HepG2 (cell line): ENCODE results near the gene FAM174C. TPM values are rescaled to one million over a fixed set of nuclear protein-coding genes. Genes with fewer than 3 reads are reported as not detected.

ENCODE experiments used
- ATAC-seq: fragments of 200-7000 bp; cut with Tn5 transposase; 3 replicates; pipeline ENCODE4 v1.9.1; 2020; ENCODE audit warnings: mild to moderate bottlenecking, moderate library complexity
- BruUV-seq: library from RNA; stranded (reverse); fragments of 400-500 nt; replicated peaks from 2 replicates; lab custom pipeline; 2021; lab: Mats Ljungman, UMichigan
- CTCF ChIA-PET: fragments of 300-600 bp; formaldehyde crosslinking; extraction: SDS; loops from one replicate; lab custom pipeline; 2021; ENCODE audit warnings: low total read pairs, inconsistent platforms, low intra/inter-chr PET ratio; lab: Yijun Ruan, JAX
- POLR2A ChIA-PET: fragments of 350-600 bp; sonication (Branson Sonifier 250); formaldehyde crosslinking; loops from one replicate; lab custom pipeline; 2020; ENCODE audit warnings: antibody characterized with exemption, inconsistent platforms; lab: Yijun Ruan, JAX
- DNase-seq: peaks from one replicate; pipeline ENCODE4 v3.0.0-alpha.2; 2015; ENCODE audit warnings: low spot score
- FAIRE-seq: peaks from 3 replicates; lab custom pipeline; 2011; peaks lifted over from hg19 to GRCh38; lab: Jason Lieb, UNC
- H2AFZ ChIP-seq: one replicate; pipeline ENCODE4 v1.6.1; 2011; ENCODE audit warnings: low read length, inconsistent platforms
- H3K27ac ChIP-seq: fragments of 300-600 bp; 3 replicates; pipeline ENCODE4 v1.8.0; 2011; ENCODE audit warnings: mixed run types, mild to moderate bottlenecking, mixed read lengths, low read length, inconsistent platforms; ENCODE audit not compliant: insufficient read depth; ENCODE audit errors: extremely low read length
- H3K27me3 ChIP-seq, 2 experiments: fragments of 200-600 bp in 1 of 2; 2 replicates in 1 of 2; 3 replicates in 1 of 2; pipeline versions ENCODE4 v1.6.0 to v1.8.0; 2011; ENCODE audit warnings: low read length in 2 of 2, mild to moderate bottlenecking in 2 of 2, moderate library complexity in 2 of 2, inconsistent platforms in 1 of 2; ENCODE audit not compliant: insufficient read depth in 2 of 2, control insufficient read depth in 1 of 2
- H3K36me3 ChIP-seq, 2 experiments: fragments of 200-600 bp in 1 of 2; replicated peaks in 1 of 2; 2 replicates in 1 of 2; 3 replicates in 1 of 2; pipeline versions ENCODE4 v1.5.1 to v1.8.0; 2011; ENCODE audit warnings: low read length in 2 of 2, inconsistent platforms in 1 of 2; ENCODE audit not compliant: insufficient read depth in 2 of 2, control insufficient read depth in 1 of 2
- H3K4me1 ChIP-seq: 2 replicates; pipeline ENCODE4 v1.5.1; 2012; ENCODE audit warnings: low read length, inconsistent platforms; ENCODE audit not compliant: insufficient read depth
- H3K4me2 ChIP-seq: 2 replicates; pipeline ENCODE4 v1.6.0; 2011; ENCODE audit warnings: low read depth, low read length, inconsistent platforms
- H3K4me3 ChIP-seq, 3 experiments: fragments of 200-600 bp in 1 of 3; sonication (generic), shearing (Covaris generic) in 1 of 3; replicated peaks in 1 of 3; 2 replicates each; pipeline ENCODE4 v1.5.1; 2011 to 2016; ENCODE audit warnings: low read length in 3 of 3, inconsistent platforms in 2 of 3, low read depth in 2 of 3, mild to moderate bottlenecking in 2 of 3, control low read depth in 1 of 3, mixed read lengths in 1 of 3; ENCODE audit not compliant: insufficient read depth in 1 of 3
- H3K79me2 ChIP-seq: one replicate; pipeline ENCODE4 v1.6.1; 2011; ENCODE audit warnings: low read length, inconsistent platforms; ENCODE audit not compliant: insufficient read depth
- H3K9ac ChIP-seq: 2 replicates; pipeline ENCODE4 v1.6.0; 2011; ENCODE audit warnings: mild to moderate bottlenecking, low read depth, low read length, inconsistent platforms; ENCODE audit not compliant: insufficient read depth
- H3K9me3 ChIP-seq: 2 replicates; pipeline ENCODE4 v1.5.1; 2012; ENCODE audit warnings: mild to moderate bottlenecking, low read length
- H4K20me1 ChIP-seq: 2 replicates; pipeline ENCODE4 v1.6.0; 2011; ENCODE audit warnings: inconsistent platforms, mild to moderate bottlenecking, low read length, moderate library complexity; ENCODE audit not compliant: insufficient read depth
- ARNT ChIP-seq: fragments of 450-650 bp; IDR thresholded peaks from 2 replicates; pipeline ENCODE4 v1.6.1; 2017
- PCBP2 ChIP-seq: fragments of 200-400 bp; formaldehyde crosslinking; optimal IDR thresholded peaks from 2 replicates; pipeline ENCODE3; 2018; ENCODE audit warnings: low read length, low read depth; ENCODE audit not compliant: poor library complexity, severe bottlenecking
- TFE3 ChIP-seq: IDR thresholded peaks from 2 replicates; pipeline ENCODE4 v1.6.1; 2016
- THAP7 ChIP-seq: sonication (generic); formaldehyde crosslinking; IDR thresholded peaks from 2 replicates; pipeline ENCODE4 v1.8.1; 2023; ENCODE audit warnings: mild to moderate bottlenecking, missing genetic modification reagents
- ZBTB1 ChIP-seq: sonication (generic); formaldehyde crosslinking; IDR thresholded peaks from 2 replicates; pipeline ENCODE4 v1.4.0; 2020; ENCODE audit warnings: missing genetic modification reagents, borderline replicate concordance
- ZBTB34 ChIP-seq: sonication (generic); formaldehyde crosslinking; IDR thresholded peaks from 2 replicates; pipeline ENCODE4 v1.8.0; 2022; ENCODE audit warnings: mild to moderate bottlenecking, missing genetic modification reagents
- ZNF292 ChIP-seq: sonication (generic); formaldehyde crosslinking; IDR thresholded peaks from 2 replicates; pipeline ENCODE4 v1.8.1; 2022; ENCODE audit warnings: mild to moderate bottlenecking, low read depth, missing genetic modification reagents, borderline replicate concordance
- ZNF354B ChIP-seq: sonication (generic); formaldehyde crosslinking; IDR thresholded peaks from 2 replicates; pipeline ENCODE4 v1.8.0; 2022; ENCODE audit warnings: mild to moderate bottlenecking, missing genetic modification reagents
- ZNF468 ChIP-seq: sonication (generic); formaldehyde crosslinking; IDR thresholded peaks from 2 replicates; pipeline ENCODE4 v1.8.0; 2022; ENCODE audit warnings: mild to moderate bottlenecking, moderate library complexity, missing genetic modification reagents
- ZNF609 ChIP-seq: sonication (generic); formaldehyde crosslinking; IDR thresholded peaks from 2 replicates; pipeline ENCODE4 v1.4.0; 2020; ENCODE audit warnings: mild to moderate bottlenecking, missing genetic modification reagents, borderline replicate concordance
- ZNF629 ChIP-seq: sonication (generic); formaldehyde crosslinking; conservative IDR thresholded peaks from 2 replicates; pipeline ENCODE4 v1.5.0; 2020; ENCODE audit warnings: missing genetic modification reagents
- ZNF800 ChIP-seq: sonication (generic); formaldehyde crosslinking; IDR thresholded peaks from 2 replicates; pipeline ENCODE4 v1.4.0; 2020; ENCODE audit warnings: missing genetic modification reagents
- WGBS: methylation state at CpG from one replicate; pipeline ENCODE4 v1.1.6; 2017; ENCODE audit warnings: low lambda C conversion rate; 5-methylcytosine and 5-hydroxymethylcytosine counted together
- in situ Hi-C: cut with HindIII; loops from 2 replicates; pipeline ENCODE4 v1.10.0; 2017; ENCODE audit warnings: low pct_unique_long_range_greater_than_20kb; ENCODE audit not compliant: extremely low pct_ligation_motif_present
- intact Hi-C: fragments of 100-400 bp; cut with micrococcal nuclease; formaldehyde crosslinking; loops from one replicate; pipeline ENCODE4 v1.10.0; 2022; ENCODE audit not compliant: unreplicated experiment
- polyA plus RNA-seq, 8 experiments: library from polyadenylated mRNA; depleted of rRNA in 3 of 8; stranded (reverse) in 7 of 8; unstranded in 1 of 8; fragments of >200 nt; fragmentation: Illumina TruSeq in 4 of 8; extraction: Trizol in 4 of 8; gene quantifications; 2 replicates each; pipeline versions ENCODE4 v1.2.1 to v1.2.3, GENCODE V29; 2011 to 2016; ENCODE audit warnings: low read depth in 4 of 8, missing spikeins in 1 of 8, mixed read lengths in 1 of 8; ENCODE audit not compliant: insufficient read depth in 1 of 8
- total RNA-seq, 5 experiments: library from RNA; depleted of rRNA; stranded (reverse); fragments of >200 nt; fragmentation: Illumina TruSeq; extraction: Trizol; gene quantifications; 2 replicates each; pipeline ENCODE4 v1.2.3, GENCODE V29; 2016; ENCODE audit warnings: low read depth in 1 of 5

The FAM174C gene
- total and polyA plus RNA-seq, 2 of the 13 experiments (the other 11 are each of a cell fraction or from before 2014, with no cell fraction given), result 19.5 to 31.3 TPM

- TF ChIP-seq TFE3 (CRISPR knock-in tag) (no peak), ZNF629 (peak; percentile 94), ARNT (no peak), ZNF468 (no peak)
Measured at GRCh38 chr19:1276628-1277022, 1.3 kb downstream of the FAM174C start (continued).

GRCh38 chr19:1277061-1277460, 1.7 kb downstream of the FAM174C start:
- intact Hi-C loops, result no loop called here
- Histone ChIP-seq H3K27ac (no peak overlapping the region), H4K20me1 (peaks cover 11% of the 10 kb centered on the region), H3K27me3 (no peaks in the 10 kb centered on the region)
- no TSS peak for BruUV-seq
- in situ Hi-C loops, result loop anchor here (5.0 kb wide), 1 partner anchor 35 kb away; the partner anchor contains the start of gene ATP5F1D
- CTCF ChIA-PET, result no interaction called here
- no peak for ATAC-seq
- TF ChIP-seq ZNF292 (no peak), ZNF609 (CRISPR knock-in tag) (no peak), THAP7 (no peak), ZBTB34 (CRISPR knock-in tag) (no peak), ZNF354B (CRISPR knock-in tag) (no peak), PCBP2 (no peak), ZBTB1 (CRISPR knock-in tag) (no peak), ZNF800 (no peak)
- TF ChIP-seq, all 625 proteins: peak for 0
- H3K4me1 ChIP-seq, result peaks cover 42% of the 10 kb centered on the region
- FAIRE-seq, result no peak
- no peak overlapping the region for H3K4me3 ChIP-seq
- no peak overlapping the region for H2AFZ ChIP-seq
- POLR2A ChIA-PET, result interaction anchor here (0.6 to 1.0 kb wide), 2 partner anchors 30 to 120 kb away, joined by 4 to 5 read pairs; no protein-coding TSS in a partner anchor
- peaks cover 13 to 39% of the 10 kb centered on the region in 2 experiments for H3K36me3 ChIP-seq
- peaks cover 10% of the 10 kb centered on the region for H3K79me2 ChIP-seq
- H3K4me2 ChIP-seq, result no peak overlapping the region
- H3K9ac ChIP-seq, result 0 out of 2 replicates have a peak overlapping the region, but pooled peaks have one; percentile 95
- H3K9me3 ChIP-seq, result no peaks in the 10 kb centered on the region
- 98% methylated on average over 11 of the region's 15 CpGs for WGBS
- no peak for DNase-seq
